HG03378 (cell line): Measurements from ENCODE around the gene CIITA.

Experiments
- ATAC-seq: cut with Tn5 transposase; IDR thresholded peaks from one replicate; pipeline ENCODE4 v1.9.1; 2021; ENCODE audit warnings: mild to moderate bottlenecking, moderate library complexity; ENCODE audit not compliant: unreplicated experiment

CIITA gene

GRCh38 chr16:10851512-10851911 lies 25.5 kb upstream of the CIITA start:
- no peak for ATAC-seq

GRCh38 chr16:10852286-10852685 lies 24.7 kb upstream of the CIITA start:
- no peak for ATAC-seq

GRCh38 chr16:10852948-10853347 lies 24.1 kb upstream of the CIITA start:
- no peak for ATAC-seq

GRCh38 chr16:10856042-10856441 lies 21.0 kb upstream of the CIITA start:
- ATAC-seq = no peak

GRCh38 chr16:10858203-10858602 lies 18.8 kb upstream of the CIITA start:
- no peak for ATAC-seq

- no peak for ATAC-seq
Measured at GRCh38 chr16:10859020-10859419, 18.0 kb upstream of the CIITA start.

- ATAC-seq = no peak
Measured at GRCh38 chr16:10859658-10860057, 17.3 kb upstream of the CIITA start.

- ATAC-seq = no peak
Measured at GRCh38 chr16:10862438-10862837, 14.6 kb upstream of the CIITA start.

- ATAC-seq = no peak
Measured at GRCh38 chr16:10865991-10866966, 10.7 kb upstream of the CIITA start.

GRCh38 chr16:10867199-10867598 lies 9.8 kb upstream of the CIITA start:
- ATAC-seq = no peak

GRCh38 chr16:10868104-10868595 lies 8.9 kb upstream of the CIITA start:
- peak; percentile 2 for ATAC-seq

GRCh38 chr16:10868596-10869469 lies 8.2 kb upstream of the CIITA start:
- peak; percentile 41 for ATAC-seq

GRCh38 chr16:10870137-10870776 lies 6.7 kb upstream of the CIITA start:
- ATAC-seq = peak; percentile 36

- ATAC-seq = no peak
Measured at GRCh38 chr16:10870808-10871156, 6.2 kb upstream of the CIITA start.

- peak; percentile 44 for ATAC-seq
Measured at GRCh38 chr16:10871157-10871991, 5.6 kb upstream of the CIITA start.

- ATAC-seq = no peak
Measured at GRCh38 chr16:10876315-10876714, 687 bp upstream of the CIITA start.

GRCh38 chr16:10877472-10877946 lies 507 bp downstream of the CIITA start:
- ATAC-seq = no peak

- ATAC-seq = no peak
Measured at GRCh38 chr16:10878328-10878643, 1.3 kb downstream of the CIITA start.

GRCh38 chr16:10878644-10879501 lies 1.9 kb downstream of the CIITA start:
- ATAC-seq = no peak
